NOMO-1 treated with dmso at 0.1 percent for 144 hours (cell line): ENCODE measurements around the gene GPR148.

Experiments
- DNase-seq: peaks from one replicate; lab custom pipeline; 2025; ENCODE audit not compliant: unreplicated experiment; lab: John Stamatoyannopoulos, UW

Gene GPR148

GRCh38 chr2:130768191-130768855 is 39.5 kb downstream of the GPR148 start:
- no peak for DNase-seq

DNA sequence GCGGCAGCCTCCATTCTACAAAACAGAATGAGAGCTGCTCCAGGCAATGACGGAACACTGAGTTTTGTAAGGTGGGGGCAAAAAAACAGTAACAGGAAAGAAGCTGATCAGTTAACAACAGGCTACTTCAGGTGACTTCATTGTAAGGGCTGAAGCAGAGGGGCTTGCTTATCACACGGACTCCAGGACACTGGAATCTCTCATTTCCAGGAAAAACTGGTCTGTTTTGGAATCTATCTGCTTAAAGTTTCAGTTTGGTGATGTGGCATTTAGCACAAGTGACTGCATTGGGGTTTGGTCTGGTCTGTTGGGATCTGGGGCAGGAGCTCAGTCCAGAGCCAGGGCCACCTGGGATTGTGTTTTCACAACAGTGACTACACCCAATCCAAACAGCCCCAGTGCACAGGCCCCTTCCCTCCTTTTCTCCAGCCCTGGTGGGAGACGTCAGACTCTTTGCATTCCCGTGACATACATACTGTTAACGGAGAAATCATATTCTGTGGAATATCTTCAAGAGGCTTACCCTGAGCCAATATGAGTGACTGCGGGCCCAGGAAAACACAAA is 40.6 kb downstream of the GPR148 start:
- DNase-seq = no peak

- no peak for DNase-seq
Measured at GRCh38 chr2:130776550-130776949, 47.7 kb downstream of the GPR148 start.

GRCh38 chr2:130778781-130779180 is 49.9 kb downstream of the GPR148 start:
- no peak for DNase-seq
